NCI-H345 treated with DMSO at 0.1 percent for 48 hours (cell line): Measurements from ENCODE around the gene CLTRN.
"Not testable (repeated sequence)": the region's sequence is repeated elsewhere in the genome, so short reads cannot be mapped to it uniquely, and the experiment has no call there.

ENCODE experiments used
- DNase-seq: peaks from one replicate; lab custom pipeline; 2025; ENCODE audit not compliant: unreplicated experiment; lab: John Stamatoyannopoulos, UW

CLTRN gene

DNA sequence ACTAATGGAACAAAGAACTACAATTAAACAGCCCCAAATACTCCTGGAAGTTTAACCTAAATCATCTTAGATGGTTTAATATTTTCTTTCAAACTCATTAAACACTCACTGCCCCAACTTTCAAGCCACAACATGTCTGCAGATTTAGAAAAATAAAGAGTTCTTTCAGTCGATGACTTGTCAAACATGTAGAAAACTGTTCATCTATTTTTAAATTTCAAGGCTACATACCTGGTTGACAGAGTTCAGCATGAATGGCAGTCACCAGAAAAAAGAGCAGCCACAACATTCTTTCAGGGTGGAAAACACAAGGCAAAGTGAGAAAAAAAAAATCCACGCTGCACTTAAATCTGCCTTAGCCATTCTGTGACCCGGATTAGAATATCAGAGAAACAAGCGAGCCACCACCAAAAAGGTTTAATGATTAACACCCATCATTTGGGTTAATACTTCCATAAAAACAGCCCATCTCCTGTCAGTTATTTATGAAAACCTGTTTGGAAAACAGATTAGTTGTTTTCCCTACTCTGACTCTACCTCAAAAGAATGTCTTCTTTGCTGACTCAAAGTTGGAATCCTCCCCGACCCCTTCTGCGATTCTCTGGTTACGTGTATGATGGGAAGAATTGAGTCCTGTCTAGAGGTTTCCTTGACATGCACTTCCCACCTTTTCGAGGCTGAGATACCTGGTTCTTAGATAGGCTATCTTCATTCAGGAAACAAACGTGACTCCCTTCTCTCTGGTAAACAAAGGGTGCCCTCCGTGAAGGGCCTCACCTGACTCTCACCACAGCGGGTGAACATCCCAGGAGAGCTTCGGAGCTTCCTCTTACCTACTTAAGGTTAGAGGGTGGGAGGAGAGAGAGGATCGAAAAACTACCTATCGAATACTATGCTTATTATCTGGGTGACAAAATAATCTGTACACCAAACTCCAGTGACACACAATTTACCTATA is at the start of gene CLTRN:
TSS of gene CLTRN (minus strand) at position 319 of the 958 bp plus-strand sequence. CDS start at position 289, 30 bp downstream.
- DNase-seq = no peak

DNA sequence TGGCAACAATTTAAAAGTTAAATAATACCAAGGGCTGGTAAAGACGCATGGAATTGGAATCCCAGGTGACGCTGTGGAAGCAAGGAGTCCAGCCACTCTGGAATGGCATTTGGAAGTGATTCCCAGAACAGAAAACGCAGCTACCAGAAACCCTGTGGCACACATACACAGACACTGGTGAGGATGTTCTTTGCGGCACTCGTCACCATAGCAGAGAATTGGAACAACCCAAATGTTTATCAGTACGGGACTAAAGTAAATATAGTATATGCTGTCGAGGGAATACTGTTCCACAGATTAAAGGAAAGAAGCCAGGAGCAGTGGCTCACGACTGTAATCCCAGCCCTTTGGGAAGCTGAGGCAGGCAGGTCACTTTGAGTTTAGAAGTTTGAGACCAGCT is 39.7 kb upstream of the CLTRN start:
- not testable (repeated sequence) for DNase-seq

DNA sequence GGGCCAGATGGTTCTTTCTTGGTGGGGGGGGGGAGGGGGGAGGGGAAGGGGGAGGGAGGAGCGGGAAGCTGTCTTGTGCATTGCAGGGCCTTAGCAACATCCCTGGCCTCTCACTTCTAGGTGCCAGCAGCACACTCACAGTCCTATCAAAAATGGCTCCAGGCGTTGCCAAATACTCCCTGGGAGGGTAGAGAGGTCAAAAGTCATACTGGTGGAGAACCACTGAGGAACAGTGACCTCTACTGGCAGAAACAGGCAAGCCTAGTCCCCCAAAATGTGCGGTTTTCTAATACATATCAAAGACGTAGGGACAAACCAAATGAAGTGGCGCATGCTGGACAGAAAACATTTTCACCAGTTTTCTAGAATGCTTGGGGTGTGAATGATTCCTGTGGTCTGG is 39.2 kb upstream of the CLTRN start:
- DNase-seq = not testable (repeated sequence)

- no peak for DNase-seq
These were observed 38.1 kb upstream of the CLTRN start for GRCh38 chrX:15702488-15703371.

DNA sequence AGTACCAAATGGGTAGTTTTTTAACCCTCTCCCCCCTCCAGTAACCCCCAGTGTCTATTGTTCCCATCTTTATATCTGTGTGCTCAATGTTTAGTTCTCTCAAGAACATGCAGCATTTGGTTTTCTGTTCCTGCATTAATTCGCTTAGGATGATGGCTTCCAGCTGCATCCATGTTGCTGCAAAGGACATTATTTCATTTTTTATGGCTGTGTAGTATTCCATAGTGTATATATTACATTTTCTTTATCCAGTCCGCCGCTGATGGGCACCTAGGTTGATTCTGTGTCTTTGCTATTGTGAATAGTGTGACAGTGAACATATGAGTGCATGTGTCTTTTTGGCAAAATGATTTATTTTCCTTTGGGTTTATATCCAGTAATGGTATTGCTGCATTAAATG is 31.9 kb upstream of the CLTRN start:
- no peak for DNase-seq

DNA sequence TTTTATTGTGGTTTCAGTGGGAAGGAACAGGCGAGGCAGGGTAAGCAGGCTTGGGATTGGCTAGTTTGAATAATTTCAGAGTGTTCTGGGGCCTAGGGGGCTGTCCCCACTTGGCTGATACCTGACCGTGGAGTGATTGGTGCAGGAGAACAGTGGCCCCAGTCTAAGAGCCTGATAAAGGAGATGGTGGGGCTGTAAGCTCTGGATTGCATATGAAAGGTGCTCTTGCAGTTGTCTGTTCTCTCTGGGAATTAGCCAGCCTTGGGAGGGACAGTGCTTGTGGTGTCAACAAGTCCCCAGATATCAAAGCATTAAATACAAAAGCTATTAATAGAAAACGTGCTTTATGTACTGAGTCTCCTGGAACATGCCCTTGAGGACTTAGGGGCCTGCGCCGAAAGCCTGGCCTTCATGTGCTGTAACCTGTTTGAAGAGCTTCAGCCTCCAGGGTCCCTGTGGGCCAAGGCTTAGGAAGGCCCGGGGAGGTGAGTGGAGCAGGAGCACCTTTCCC is 30.4 kb upstream of the CLTRN start:
- no peak for DNase-seq

- peak; percentile 33 for DNase-seq
These were observed 22.4 kb upstream of the CLTRN start for GRCh38 chrX:15686818-15687685.

- no peak for DNase-seq
These were observed 18.6 kb upstream of the CLTRN start for GRCh38 chrX:15683193-15683592.

DNA sequence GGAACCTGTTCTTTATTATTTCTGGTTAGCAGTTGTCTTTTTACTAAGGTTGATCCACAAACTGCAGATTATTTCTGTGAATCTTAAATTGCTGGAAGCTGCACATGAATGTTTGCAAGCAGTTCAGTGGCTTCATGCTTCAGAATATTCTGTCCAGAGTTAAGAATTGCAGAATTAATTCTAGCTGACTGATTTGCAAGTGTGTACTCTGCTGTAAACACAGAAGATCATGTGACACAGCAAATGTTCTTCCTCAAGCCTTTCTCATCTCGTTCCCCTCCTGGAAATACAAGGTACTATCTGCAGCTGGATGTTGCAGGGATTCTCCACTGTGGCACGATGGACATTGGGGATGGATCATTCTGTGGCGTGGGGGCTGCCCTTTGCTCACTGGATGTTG is 16.8 kb upstream of the CLTRN start:
- no peak for DNase-seq

- no peak for DNase-seq
These were observed 15.8 kb upstream of the CLTRN start for GRCh38 chrX:15680401-15680800.

DNA sequence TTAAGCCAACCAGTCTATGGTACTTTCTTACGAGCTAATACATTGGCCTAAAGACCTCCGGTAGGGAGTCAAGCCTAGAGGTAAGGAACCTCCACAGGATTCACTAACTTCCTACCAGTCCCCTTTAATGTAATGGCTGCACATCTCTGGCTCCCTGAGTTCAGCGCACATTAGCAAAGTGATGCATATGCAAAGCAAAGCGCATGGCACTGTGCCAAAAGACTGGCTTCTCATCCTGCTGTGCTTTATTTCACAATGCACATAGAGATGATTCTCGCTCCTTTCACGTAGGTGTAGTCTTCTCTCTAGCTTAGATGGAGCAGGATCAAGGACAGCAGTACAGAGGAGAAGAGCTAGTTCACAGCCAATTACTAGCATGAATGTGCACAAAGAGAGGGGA is 14.6 kb upstream of the CLTRN start:
- no peak for DNase-seq

DNA sequence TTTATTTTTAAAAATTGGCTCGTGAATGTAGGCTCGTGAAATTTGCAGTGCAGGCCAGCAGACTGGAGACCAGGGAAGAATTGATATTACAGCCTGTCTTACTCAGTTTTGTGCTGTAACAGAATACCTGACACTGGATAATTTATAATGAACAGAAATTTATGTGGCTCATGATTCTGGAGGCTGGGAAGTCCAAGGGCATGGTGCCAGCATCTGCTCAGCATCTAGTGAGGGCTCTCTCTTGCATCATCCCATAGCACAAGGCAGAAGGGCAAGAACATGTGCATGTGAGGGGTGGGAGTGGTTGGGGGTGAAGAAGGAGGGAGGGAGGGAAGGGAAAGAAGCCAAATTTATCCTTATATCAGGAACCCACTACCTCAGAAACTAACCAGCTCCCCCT is 13.7 kb upstream of the CLTRN start:
- no peak for DNase-seq

DNA sequence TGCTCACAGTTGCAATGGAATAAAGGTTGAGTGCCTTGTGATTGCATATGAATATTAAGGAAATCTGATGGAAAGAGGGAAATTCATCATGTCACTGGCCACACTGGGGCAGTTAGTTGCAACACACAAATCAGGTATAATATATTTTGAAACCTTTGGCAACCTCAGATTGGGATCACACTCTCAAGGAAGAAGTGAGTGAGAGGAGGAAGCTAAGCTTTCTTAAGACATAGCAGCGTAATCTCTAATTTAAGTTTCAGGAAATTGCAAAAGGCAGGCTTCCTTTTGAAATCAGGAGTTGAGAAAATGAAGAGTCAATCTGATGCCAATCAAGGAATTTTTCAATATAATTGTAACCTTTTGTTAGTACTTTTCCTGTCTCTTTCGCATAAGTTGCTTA is 12.3 kb upstream of the CLTRN start:
- DNase-seq = no peak

DNA sequence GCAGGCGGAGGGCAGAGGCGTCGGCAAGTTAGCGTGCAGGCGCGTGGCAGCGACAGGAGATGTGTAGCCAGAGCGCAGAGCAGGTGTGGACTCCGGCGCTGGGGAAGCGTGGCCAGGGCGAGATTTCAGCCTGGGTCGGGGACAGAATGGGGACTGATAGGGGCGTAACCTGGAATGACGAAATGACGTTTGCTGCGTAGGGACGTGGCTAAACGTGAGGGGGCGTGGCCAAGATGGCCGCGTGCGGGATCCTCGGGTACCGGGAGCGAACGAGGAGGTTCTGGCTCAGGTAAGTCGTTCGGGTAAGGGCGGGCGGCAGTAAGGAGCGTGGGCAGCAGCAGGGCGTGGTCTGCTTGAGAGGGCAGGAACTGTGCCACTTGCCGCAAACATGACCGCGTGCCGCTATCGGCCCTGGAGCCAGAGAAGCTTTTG is 10.9 kb upstream of the CLTRN start:
- peak; percentile 84 for DNase-seq

GRCh38 chrX:15674841-15675489 is 10.4 kb upstream of the CLTRN start:
- peak; percentile 84 for DNase-seq

DNA sequence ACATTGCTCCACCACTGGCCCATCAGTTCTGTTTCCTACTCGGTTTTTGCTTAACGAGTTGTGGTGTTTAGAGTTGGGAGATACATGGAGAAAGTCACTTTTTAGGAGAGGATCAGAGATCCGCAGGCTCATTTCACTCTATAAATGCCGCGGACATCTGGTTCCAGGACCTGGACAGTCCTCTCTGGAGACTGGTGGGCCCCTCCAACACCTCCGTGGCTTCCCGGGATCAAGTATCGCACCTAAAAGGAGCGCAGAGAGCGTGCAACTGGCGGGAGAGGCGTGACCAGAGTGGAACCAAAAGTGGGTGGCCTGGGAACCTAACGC is 9.9 kb upstream of the CLTRN start:
- DNase-seq = no peak

DNA sequence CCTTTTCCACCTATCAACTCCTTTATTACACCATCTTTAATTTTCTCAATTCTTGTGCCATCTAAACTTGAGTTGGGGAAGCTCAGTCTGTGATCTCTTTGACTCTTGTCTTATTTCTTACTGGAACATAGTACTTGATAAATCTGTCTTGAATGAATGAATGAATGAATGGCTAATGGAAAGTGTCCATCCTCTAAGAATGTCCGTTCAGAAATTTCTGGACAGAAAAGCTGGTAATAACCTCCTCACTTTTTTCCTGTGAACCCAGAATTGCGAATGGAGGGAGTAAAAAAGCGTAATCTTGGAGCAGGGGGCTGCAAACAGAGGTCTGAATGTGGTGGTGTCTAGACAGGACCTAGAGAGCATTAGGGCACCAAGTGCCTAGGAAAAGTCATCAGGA is 9.4 kb upstream of the CLTRN start:
- DNase-seq = no peak

DNA sequence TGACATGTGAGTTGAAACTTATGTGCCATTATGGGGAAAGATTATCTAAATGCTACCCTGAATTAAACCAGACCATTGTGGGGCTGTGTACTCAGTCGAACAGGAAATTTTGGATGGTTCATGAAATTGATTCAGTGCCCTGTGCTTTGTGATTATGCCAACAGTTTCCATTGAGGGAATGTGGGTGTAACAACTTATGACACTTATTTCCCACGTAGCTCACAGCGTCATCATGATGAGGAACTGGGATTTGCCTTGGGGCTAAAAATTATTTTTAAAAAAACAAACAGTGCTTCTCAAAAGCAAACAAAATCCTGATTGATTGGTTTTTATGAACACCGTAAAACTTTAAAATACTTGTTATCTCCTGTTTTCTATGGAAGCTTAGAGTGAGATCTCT is 8.3 kb upstream of the CLTRN start:
- DNase-seq = no peak

- DNase-seq = no peak
These were observed 1.2 kb downstream of the CLTRN start for GRCh38 chrX:15663439-15663838.

DNA sequence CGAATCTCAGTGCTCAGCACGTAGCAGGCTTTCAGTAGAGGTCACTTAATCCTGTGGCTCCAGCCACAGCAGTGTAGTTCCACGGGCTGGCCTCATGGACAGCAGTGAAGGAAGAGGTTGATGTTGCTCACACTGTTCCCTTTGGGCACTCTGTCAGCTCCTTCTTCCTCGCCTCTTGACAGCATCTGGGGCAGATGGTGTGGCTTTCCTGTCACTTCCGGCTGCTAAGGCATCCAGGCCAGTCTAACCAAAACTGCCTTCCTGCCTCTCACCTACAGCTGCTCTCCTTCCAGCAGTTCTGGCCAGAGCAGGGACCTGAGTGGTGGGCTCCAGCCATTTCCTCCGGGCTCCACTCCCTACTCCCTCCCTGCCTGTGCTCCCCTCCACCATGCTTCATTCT is 9.8 kb downstream of the CLTRN start:
- DNase-seq = not testable (repeated sequence)
